Measurements from ENCODE around the gene IL10.
"Not testable (repeated sequence)": the region's sequence is repeated elsewhere in the genome, so short reads cannot be mapped to it uniquely, and the experiment has no call there.

DNA sequence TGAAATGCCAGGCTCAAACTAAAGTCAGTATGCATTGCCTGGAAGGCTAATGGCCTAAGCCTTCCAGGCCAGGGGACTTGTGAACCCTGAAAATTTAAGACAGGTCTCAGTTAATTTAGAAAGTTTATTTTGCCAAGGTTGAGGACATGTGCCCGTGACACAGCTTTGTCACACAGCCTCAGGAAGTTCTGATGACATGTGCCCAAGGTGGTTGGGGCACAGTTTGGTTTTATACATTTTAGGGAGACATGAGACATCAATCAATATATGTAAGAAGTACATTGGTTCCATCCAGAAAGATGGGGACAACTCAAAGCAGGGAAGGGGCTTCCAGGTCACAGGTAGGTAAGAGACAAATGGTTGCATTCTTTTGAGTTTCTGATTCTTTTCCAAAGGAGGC, 6.5 kb downstream of the IL10 start:
- TF ChIP-seq EZH2phosphoT487, EZH2 (IDR thresholded peaks at IDR 0.05): not testable (repeated sequence)
- TF ChIP-seq, protein P1, sequence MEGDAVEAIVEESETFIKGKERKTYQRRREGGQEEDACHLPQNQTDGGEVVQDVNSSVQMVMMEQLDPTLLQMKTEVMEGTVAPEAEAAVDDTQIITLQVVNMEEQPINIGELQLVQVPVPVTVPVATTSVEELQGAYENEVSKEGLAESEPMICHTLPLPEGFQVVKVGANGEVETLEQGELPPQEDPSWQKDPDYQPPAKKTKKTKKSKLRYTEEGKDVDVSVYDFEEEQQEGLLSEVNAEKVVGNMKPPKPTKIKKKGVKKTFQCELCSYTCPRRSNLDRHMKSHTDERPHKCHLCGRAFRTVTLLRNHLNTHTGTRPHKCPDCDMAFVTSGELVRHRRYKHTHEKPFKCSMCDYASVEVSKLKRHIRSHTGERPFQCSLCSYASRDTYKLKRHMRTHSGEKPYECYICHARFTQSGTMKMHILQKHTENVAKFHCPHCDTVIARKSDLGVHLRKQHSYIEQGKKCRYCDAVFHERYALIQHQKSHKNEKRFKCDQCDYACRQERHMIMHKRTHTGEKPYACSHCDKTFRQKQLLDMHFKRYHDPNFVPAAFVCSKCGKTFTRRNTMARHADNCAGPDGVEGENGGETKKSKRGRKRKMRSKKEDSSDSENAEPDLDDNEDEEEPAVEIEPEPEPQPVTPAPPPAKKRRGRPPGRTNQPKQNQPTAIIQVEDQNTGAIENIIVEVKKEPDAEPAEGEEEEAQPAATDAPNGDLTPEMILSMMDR (IDR thresholded peaks at IDR 0.05), result not testable (repeated sequence)

Measured in neural progenitor cell (in vitro differentiated cells).